ENCODE data around the gene CCL23.
"Not testable (repeated sequence)": the region's sequence is repeated elsewhere in the genome, so short reads cannot be mapped to it uniquely, and the experiment has no call there.

Gene CCL23

GRCh38 chr17:36002631-36003030, 15.1 kb downstream of the CCL23 start:
- DNase-seq (ENCODE audit: low read depth) = no peak

- DNase-seq (ENCODE audit: low read depth) = no peak
These were observed 15.7 kb downstream of the CCL23 start for GRCh38 chr17:36001862-36002603.

GRCh38 chr17:36001110-36001771, 16.5 kb downstream of the CCL23 start, which contains the start of gene CCL15:
Gene CCL15, minus strand, starts transcription at chr17:36001553. Its CDS starts 61 bp downstream, at chr17:36001492.
- DNase-seq (ENCODE audit: low read depth) = no peak

GRCh38 chr17:36000732-36001109, 17.1 kb downstream of the CCL23 start:
- DNase-seq (ENCODE audit: low read depth) = no peak

- no peak for DNase-seq (ENCODE audit: low read depth)
These were observed 19.0 kb downstream of the CCL23 start for GRCh38 chr17:35998756-35999155.

GRCh38 chr17:35998018-35998545, 19.7 kb downstream of the CCL23 start:
- no peak for DNase-seq (ENCODE audit: low read depth)

- not testable (repeated sequence) for DNase-seq (ENCODE audit: low read depth)
These were observed 22.4 kb downstream of the CCL23 start for GRCh38 chr17:35995346-35995745.

GRCh38 chr17:35991075-35991474, 26.7 kb downstream of the CCL23 start:
- DNase-seq (ENCODE audit: low read depth) = no peak

GRCh38 chr17:35988164-35988563, 29.6 kb downstream of the CCL23 start:
- no peak for DNase-seq (ENCODE audit: low read depth)

GRCh38 chr17:35986643-35987042, 31.1 kb downstream of the CCL23 start, which contains the start of gene CCL14:
Gene CCL14, minus strand, starts transcription at chr17:35986729. Its CDS starts 80 bp downstream, at chr17:35986649.
- no peak for DNase-seq (ENCODE audit: low read depth)

GRCh38 chr17:35984140-35984539, 33.6 kb downstream of the CCL23 start:
- DNase-seq (ENCODE audit: low read depth) = no peak

GRCh38 chr17:35982409-35983191, 35.2 kb downstream of the CCL23 start:
- DNase-seq (ENCODE audit: low read depth) = no peak

- no peak for DNase-seq (ENCODE audit: low read depth)
These were observed 35.9 kb downstream of the CCL23 start for GRCh38 chr17:35981908-35982330.

GRCh38 chr17:35981246-35981645, 36.5 kb downstream of the CCL23 start, which contains the start of gene CCL16:
Gene CCL16, minus strand, starts transcription at chr17:35981497. Its CDS starts 77 bp downstream, at chr17:35981420.
- no peak for DNase-seq (ENCODE audit: low read depth)

GRCh38 chr17:35978346-35978745, 39.4 kb downstream of the CCL23 start:
- DNase-seq (ENCODE audit: low read depth) = no peak

- no peak for DNase-seq (ENCODE audit: low read depth)
These were observed 40.3 kb downstream of the CCL23 start for GRCh38 chr17:35977509-35977908.

- peak; percentile 3 for DNase-seq (ENCODE audit: low read depth)
These were observed 44.2 kb downstream of the CCL23 start for GRCh38 chr17:35973333-35974260.

- DNase-seq (ENCODE audit: low read depth) = no peak
These were observed 44.8 kb downstream of the CCL23 start for GRCh38 chr17:35972945-35973332.

- DNase-seq (ENCODE audit: low read depth) = no peak
These were observed 45.2 kb downstream of the CCL23 start for GRCh38 chr17:35972535-35972934.

GRCh38 chr17:35972066-35972465, 45.7 kb downstream of the CCL23 start:
- no peak for DNase-seq (ENCODE audit: low read depth)

All from GM04503 (cell line).